ENCODE data around the gene FIBCD1.
"Not testable (repeated sequence)": the region's sequence is repeated elsewhere in the genome, so short reads cannot be mapped to it uniquely, and the experiment has no call there.

The FIBCD1 gene

GRCh38 chr9:130961511-130962300, 22.7 kb upstream of the FIBCD1 start:
- no peak overlapping the region for H3K14ac ChIP-seq (ENCODE audit: low read length)
- no peak overlapping the region for H2AK5ac ChIP-seq (ENCODE audit: low read depth, low read length)
- H4K91ac ChIP-seq (ENCODE audit: low read depth, low read length, poor library complexity), result no peak overlapping the region
- no peaks in the 10 kb centered on the region for H3K4me1 ChIP-seq (ENCODE audit: control insufficient read depth in 2 of 2, insufficient read depth in 1 of 2, low read depth in 1 of 2, low read length in 2 of 2)
- no peak overlapping the region for H3K4me2 ChIP-seq (ENCODE audit: insufficient read depth, low read length, poor library complexity, severe bottlenecking)
- peaks cover 0 to 12% (median 0%) of the 10 kb centered on the region in 3 experiments for H3K27me3 ChIP-seq (ENCODE audit: control insufficient read depth in 3 of 3, insufficient read depth in 3 of 3, low read depth in 1 of 3, low read length in 3 of 3)
- no peak overlapping the region for H3K18ac ChIP-seq (ENCODE audit: low read length)
- no peaks in the 10 kb centered on the region for H3K36me3 ChIP-seq (replicated peaks in 1 of 2; ENCODE audit: control insufficient read depth in 2 of 2, insufficient read depth in 2 of 2, low read length in 2 of 2)
- WGBS, 2 donors (ENCODE audit: extremely low coverage in 2 of 2, insufficient read length in 2 of 2, insufficient replicate concordance in 1 of 2), result no CpG with 5 or more reads among the region's 8 CpGs
- H2AFZ ChIP-seq (ENCODE audit: low read length), result no peak overlapping the region
- H2BK12ac ChIP-seq (ENCODE audit: low read length), result no peak overlapping the region
- no peak for DNase-seq (ENCODE audit: low spot score)
- H4K8ac ChIP-seq (ENCODE audit: low read depth, low read length), result no peak overlapping the region
- no peak overlapping the region for H3K9ac ChIP-seq (ENCODE audit: low read depth, low read length, poor library complexity)
- H3K4ac ChIP-seq (ENCODE audit: low read length), result no peak overlapping the region
- no peak overlapping the region for H2BK120ac ChIP-seq (ENCODE audit: low read depth, low read length)
- no peak overlapping the region for H3K27ac ChIP-seq (replicated peaks; ENCODE audit: low read length)
- H2BK5ac ChIP-seq (ENCODE audit: low read length), result no peak overlapping the region
- H3K23ac ChIP-seq (ENCODE audit: low read depth, low read length, poor library complexity), result peak overlapping the region; percentile 9
- no peak overlapping the region for H2BK15ac ChIP-seq (ENCODE audit: low read length)
- H3K79me1 ChIP-seq (ENCODE audit: low read depth, low read length), result no peaks in the 10 kb centered on the region
- no peak overlapping the region for H3K4me3 ChIP-seq (ENCODE audit: low read length in 2 of 2)
- H3K9me3 ChIP-seq (replicated peaks in 1 of 2; ENCODE audit: control insufficient read depth in 2 of 2, insufficient read depth in 1 of 2, low read depth in 1 of 2, low read length in 2 of 2), result peaks cover 2 to 3% of the 10 kb centered on the region in 2 donors

- Histone ChIP-seq H3K27ac (replicated peaks; ENCODE audit: low read length) (no peak overlapping the region), H2BK12ac (ENCODE audit: low read length) (no peak overlapping the region), H3K18ac (ENCODE audit: low read length) (no peak overlapping the region), H3K23ac (ENCODE audit: low read depth, low read length, poor library complexity) (peak overlapping the region; percentile 93), H3K14ac (ENCODE audit: low read length) (no peak overlapping the region), H3K36me3 (replicated peaks in 1 of 2; ENCODE audit: control insufficient read depth in 2 of 2, insufficient read depth in 2 of 2, low read length in 2 of 2) (no peaks in the 10 kb centered on the region), H3K4me3 (ENCODE audit: low read length in 2 of 2) (no peak overlapping the region), H3K4me1 (ENCODE audit: control insufficient read depth in 2 of 2, insufficient read depth in 1 of 2, low read depth in 1 of 2, low read length in 2 of 2) (peaks cover 3 to 6% of the 10 kb centered on the region in 2 donors), H4K91ac (ENCODE audit: low read depth, low read length, poor library complexity) (no peak overlapping the region), H2AFZ (ENCODE audit: low read length) (no peak overlapping the region), H2BK15ac (ENCODE audit: low read length) (no peak overlapping the region), H3K27me3 (ENCODE audit: control insufficient read depth in 3 of 3, insufficient read depth in 3 of 3, low read depth in 1 of 3, low read length in 3 of 3) (peaks cover 0 to 12% (median 0%) of the 10 kb centered on the region in 3 experiments), H3K79me1 (ENCODE audit: low read depth, low read length) (no peaks in the 10 kb centered on the region), H2BK120ac (ENCODE audit: low read depth, low read length) (no peak overlapping the region), H3K9me3 (replicated peaks in 1 of 2; ENCODE audit: control insufficient read depth in 2 of 2, insufficient read depth in 1 of 2, low read depth in 1 of 2, low read length in 2 of 2) (peaks cover 2 to 3% of the 10 kb centered on the region in 2 donors), H2BK5ac (ENCODE audit: low read length) (peak overlapping the region; percentile 31), H3K9ac (ENCODE audit: low read depth, low read length, poor library complexity) (peak overlapping the region; percentile 34), H3K4me2 (ENCODE audit: insufficient read depth, low read length, poor library complexity, severe bottlenecking) (no peak overlapping the region), H3K4ac (ENCODE audit: low read length) (no peak overlapping the region), H4K8ac (ENCODE audit: low read depth, low read length) (no peak overlapping the region), H2AK5ac (ENCODE audit: low read depth, low read length) (peak overlapping the region; percentile 63)
- DNase-seq (ENCODE audit: low spot score), result no peak
- whole genome bisulfite sequencing, 2 donors (ENCODE audit: extremely low coverage in 2 of 2, insufficient read length in 2 of 2, insufficient replicate concordance in 1 of 2), result no CpG with 5 or more reads among the region's 14 CpGs
These were observed 21.7 kb upstream of the FIBCD1 start for GRCh38 chr9:130960522-130961378.

- DNase-seq (ENCODE audit: low spot score), result no peak
- H2BK12ac ChIP-seq (ENCODE audit: low read length), result no peak overlapping the region
- H3K9me3 ChIP-seq (replicated peaks in 1 of 2; ENCODE audit: control insufficient read depth in 2 of 2, insufficient read depth in 1 of 2, low read depth in 1 of 2, low read length in 2 of 2), result peaks cover 3 to 5% of the 10 kb centered on the region in 2 donors
- no peak overlapping the region for H3K4ac ChIP-seq (ENCODE audit: low read length)
- no peak overlapping the region for H2BK5ac ChIP-seq (ENCODE audit: low read length)
- H3K4me3 ChIP-seq (ENCODE audit: low read length in 2 of 2), result no peak overlapping the region
- H3K18ac ChIP-seq (ENCODE audit: low read length), result no peak overlapping the region
- no peak overlapping the region for H2BK15ac ChIP-seq (ENCODE audit: low read length)
- WGBS, 2 donors (ENCODE audit: extremely low coverage in 2 of 2, insufficient read length in 2 of 2, insufficient replicate concordance in 1 of 2), result no CpG with 5 or more reads among the region's 9 CpGs
- peak overlapping the region; percentile 14 for H3K23ac ChIP-seq (ENCODE audit: low read depth, low read length, poor library complexity)
- no peak overlapping the region for H3K14ac ChIP-seq (ENCODE audit: low read length)
- no peaks in the 10 kb centered on the region for H3K36me3 ChIP-seq (replicated peaks in 1 of 2; ENCODE audit: control insufficient read depth in 2 of 2, insufficient read depth in 2 of 2, low read length in 2 of 2)
- no peak overlapping the region for H3K9ac ChIP-seq (ENCODE audit: low read depth, low read length, poor library complexity)
- peaks cover 3 to 6% of the 10 kb centered on the region in 2 donors for H3K4me1 ChIP-seq (ENCODE audit: control insufficient read depth in 2 of 2, insufficient read depth in 1 of 2, low read depth in 1 of 2, low read length in 2 of 2)
- H3K27me3 ChIP-seq (ENCODE audit: control insufficient read depth in 3 of 3, insufficient read depth in 3 of 3, low read depth in 1 of 3, low read length in 3 of 3), result peaks cover 0 to 12% (median 0%) of the 10 kb centered on the region in 3 experiments
- no peak overlapping the region for H3K4me2 ChIP-seq (ENCODE audit: insufficient read depth, low read length, poor library complexity, severe bottlenecking)
- H2BK120ac ChIP-seq (ENCODE audit: low read depth, low read length), result no peak overlapping the region
- no peak overlapping the region for H2AFZ ChIP-seq (ENCODE audit: low read length)
- H3K79me1 ChIP-seq (ENCODE audit: low read depth, low read length), result no peaks in the 10 kb centered on the region
- H2AK5ac ChIP-seq (ENCODE audit: low read depth, low read length), result peak overlapping the region; percentile 24
- no peak overlapping the region for H3K27ac ChIP-seq (replicated peaks; ENCODE audit: low read length)
- no peak overlapping the region for H4K91ac ChIP-seq (ENCODE audit: low read depth, low read length, poor library complexity)
- H4K8ac ChIP-seq (ENCODE audit: low read depth, low read length), result no peak overlapping the region
These were observed 20.8 kb upstream of the FIBCD1 start for GRCh38 chr9:130959809-130960334.

GRCh38 chr9:130958564-130958963, 19.5 kb upstream of the FIBCD1 start:
- H3K4me1 ChIP-seq (ENCODE audit: control insufficient read depth in 2 of 2, insufficient read depth in 1 of 2, low read depth in 1 of 2, low read length in 2 of 2); H2AFZ ChIP-seq (ENCODE audit: low read length); H3K4ac ChIP-seq (ENCODE audit: low read length); H3K27ac ChIP-seq (replicated peaks; ENCODE audit: low read length); H3K79me1 ChIP-seq (ENCODE audit: low read depth, low read length); H2BK120ac ChIP-seq (ENCODE audit: low read depth, low read length); H2BK5ac ChIP-seq (ENCODE audit: low read length); H3K14ac ChIP-seq (ENCODE audit: low read length); H3K18ac ChIP-seq (ENCODE audit: low read length); DNase-seq (ENCODE audit: low spot score); H2BK15ac ChIP-seq (ENCODE audit: low read length); H2AK5ac ChIP-seq (ENCODE audit: low read depth, low read length); H3K9ac ChIP-seq (ENCODE audit: low read depth, low read length, poor library complexity); H3K36me3 ChIP-seq (replicated peaks in 1 of 2; ENCODE audit: control insufficient read depth in 2 of 2, insufficient read depth in 2 of 2, low read length in 2 of 2); H4K8ac ChIP-seq (ENCODE audit: low read depth, low read length); H4K91ac ChIP-seq (ENCODE audit: low read depth, low read length, poor library complexity); H3K4me2 ChIP-seq (ENCODE audit: insufficient read depth, low read length, poor library complexity, severe bottlenecking); H3K9me3 ChIP-seq (replicated peaks in 1 of 2; ENCODE audit: control insufficient read depth in 2 of 2, insufficient read depth in 1 of 2, low read depth in 1 of 2, low read length in 2 of 2): not testable (repeated sequence)
- WGBS, 2 donors (ENCODE audit: extremely low coverage in 2 of 2, insufficient read length in 2 of 2, insufficient replicate concordance in 1 of 2), result no CpG with 5 or more reads among the region's 4 CpGs
- H3K4me3 ChIP-seq (ENCODE audit: low read length in 2 of 2), result peak overlapping the region in 1 of 2 donors; percentile 46
- peaks cover 0 to 12% (median 0%) of the 10 kb centered on the region in 3 experiments for H3K27me3 ChIP-seq (ENCODE audit: control insufficient read depth in 3 of 3, insufficient read depth in 3 of 3, low read depth in 1 of 3, low read length in 3 of 3)
- peak overlapping the region; percentile 99 for H3K23ac ChIP-seq (ENCODE audit: low read depth, low read length, poor library complexity)
- H2BK12ac ChIP-seq (ENCODE audit: low read length), result peak overlapping the region; percentile 63
